Stimulated activated effector memory CD8-positive, alpha-beta T cell treated with anti-CD3 and anti-CD28 coated beads, Interleukin-12 subunit alpha, Interleukin-12 subunit beta, amount 100 ng/mL, for 72 hours (primary cell): Measurements from ENCODE around the gene BSND.

Source experiments
- ATAC-seq: fragments of 150-1000 bp; cut with Tn5 transposase; 2 replicates; pipeline ENCODE4 v1.10.0; 2021
- DNase-seq, 2 donors: peaks; one replicate each; pipeline ENCODE4 v3.0.0; 2021 to 2022; ENCODE audit warnings: low spot score in 2 of 2
- H3K27ac Mint-ChIP-seq: one replicate; pipeline ENCODE4 v1.8.0; 2022; ENCODE audit warnings: mild to moderate bottlenecking, mixed read lengths
- H3K36me3 Mint-ChIP-seq: one replicate; pipeline ENCODE4 v1.8.0; 2022; ENCODE audit warnings: mild to moderate bottlenecking, mixed read lengths
- H3K4me1 Mint-ChIP-seq: one replicate; pipeline ENCODE4 v1.8.0; 2022; ENCODE audit warnings: mixed read lengths
- H3K4me3 Mint-ChIP-seq: one replicate; pipeline ENCODE4 v1.8.0; 2022; ENCODE audit warnings: mild to moderate bottlenecking, mixed read lengths
- H3K9me3 Mint-ChIP-seq: one replicate; pipeline ENCODE4 v1.8.0; 2022; ENCODE audit warnings: mixed read lengths

The BSND gene

DNA sequence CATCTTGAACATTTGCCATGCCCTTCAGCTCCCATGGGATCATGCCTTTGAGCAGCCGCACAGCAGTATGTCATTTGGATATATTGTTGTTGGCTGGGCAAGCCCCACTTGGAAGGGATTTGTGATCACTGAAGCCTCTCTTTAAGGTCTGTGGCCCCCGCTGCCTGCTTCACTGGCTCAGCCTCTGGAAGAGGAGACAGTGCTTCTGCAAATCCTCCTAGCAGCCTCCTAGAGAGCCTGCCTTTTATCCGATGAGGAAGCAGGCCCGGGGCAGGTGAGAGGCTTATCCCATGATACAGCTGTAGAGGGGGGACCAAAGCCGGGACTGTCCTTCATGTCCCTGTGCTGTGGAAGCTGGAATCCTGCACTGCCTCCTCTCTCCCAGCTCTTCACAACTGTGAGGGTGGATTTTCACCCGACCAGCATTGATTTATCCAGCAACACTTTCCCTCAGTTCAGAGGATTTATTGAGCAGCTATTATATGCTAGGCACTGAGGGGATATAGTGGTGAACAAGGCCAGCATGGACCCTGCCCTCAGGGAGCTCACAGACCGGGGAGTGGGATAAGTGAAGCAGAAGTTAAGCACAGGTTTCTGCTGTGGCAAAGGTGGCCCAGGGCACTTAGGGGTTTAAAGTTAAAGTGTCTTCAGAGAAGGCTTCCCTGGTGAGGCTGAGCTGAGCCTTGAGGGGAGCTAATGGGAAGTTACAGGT, 14.4 kb upstream of the BSND start:
- ATAC-seq (no peak), DNase-seq (no peak)
- Mint-ChIP-seq H3K36me3 (no peaks in the 10 kb centered on the region), H3K4me1 (no peaks in the 10 kb centered on the region), H3K9me3 (no peaks in the 10 kb centered on the region), H3K4me3 (no peak overlapping the region), H3K27ac (no peak overlapping the region)

DNA sequence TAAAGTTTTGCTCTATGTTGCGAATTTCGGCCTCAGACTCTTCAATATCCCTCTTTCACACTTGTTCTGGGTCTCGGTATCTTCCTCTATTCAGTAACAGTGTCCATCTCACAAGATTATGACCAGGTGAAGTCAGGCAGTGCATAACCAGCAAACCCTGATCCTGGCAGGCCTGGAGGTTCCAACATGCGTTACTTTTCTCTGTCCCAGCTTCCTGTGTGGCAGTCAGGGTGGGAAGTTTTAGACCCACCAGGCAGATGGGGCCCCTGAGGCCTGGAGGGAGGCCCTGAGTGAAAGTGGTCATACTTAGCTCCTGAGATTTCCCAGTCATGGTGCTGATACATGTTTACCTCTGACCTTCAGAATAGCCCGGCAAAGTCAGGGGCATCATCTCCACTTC, 13.2 kb upstream of the BSND start:
- Mint-ChIP-seq H3K9me3 (no peaks in the 10 kb centered on the region), H3K36me3 (no peaks in the 10 kb centered on the region), H3K27ac (no peak overlapping the region), H3K4me3 (no peak overlapping the region), H3K4me1 (no peaks in the 10 kb centered on the region)
- ATAC-seq (no peak), DNase-seq (no peak)

DNA sequence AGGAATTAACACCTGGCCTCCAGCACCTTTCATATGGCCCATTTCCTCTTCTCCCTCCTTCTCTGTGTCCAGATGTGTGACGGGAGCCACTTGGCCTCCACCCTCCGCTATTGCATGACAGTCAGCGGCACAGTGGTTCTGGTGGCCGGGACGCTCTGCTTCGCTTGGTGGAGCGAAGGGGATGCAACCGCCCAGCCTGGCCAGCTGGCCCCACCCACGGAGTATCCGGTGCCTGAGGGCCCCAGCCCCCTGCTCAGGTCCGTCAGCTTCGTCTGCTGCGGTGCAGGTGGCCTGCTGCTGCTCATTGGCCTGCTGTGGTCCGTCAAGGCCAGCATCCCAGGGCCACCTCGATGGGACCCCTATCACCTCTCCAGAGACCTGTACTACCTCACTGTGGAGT, 12.7 kb upstream of the BSND start:
- H3K36me3 Mint-ChIP-seq, result no peaks in the 10 kb centered on the region
- DNase-seq (no peak), ATAC-seq (no peak)
- H3K4me3 Mint-ChIP-seq, result no peak overlapping the region
- no peaks in the 10 kb centered on the region for H3K9me3 Mint-ChIP-seq
- H3K27ac Mint-ChIP-seq, result no peak overlapping the region
- no peaks in the 10 kb centered on the region for H3K4me1 Mint-ChIP-seq

DNA sequence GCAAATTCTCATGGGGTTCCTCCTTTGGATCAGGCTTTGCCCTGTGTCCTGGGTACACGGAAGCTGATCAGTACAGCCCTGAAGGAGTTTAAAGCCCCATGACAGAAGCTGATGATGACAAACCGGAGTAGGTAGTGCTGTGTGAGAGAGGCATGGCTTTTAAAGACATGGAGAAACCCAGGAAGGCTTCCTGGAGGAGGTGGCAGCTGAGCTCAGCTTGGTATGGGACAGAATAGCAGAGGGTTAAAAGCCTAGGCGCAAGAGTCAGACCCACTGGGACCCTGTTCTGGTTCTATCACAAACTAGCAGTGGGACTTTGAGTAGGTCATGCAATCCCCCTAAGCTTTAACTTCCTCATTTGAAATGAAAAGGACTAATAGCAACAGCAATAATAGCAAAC, 12.2 kb upstream of the BSND start:
- Mint-ChIP-seq H3K4me3 (no peak overlapping the region), H3K9me3 (no peaks in the 10 kb centered on the region), H3K27ac (no peak overlapping the region), H3K36me3 (no peaks in the 10 kb centered on the region), H3K4me1 (no peaks in the 10 kb centered on the region)
- DNase-seq, result no peak
- no peak for ATAC-seq

DNA sequence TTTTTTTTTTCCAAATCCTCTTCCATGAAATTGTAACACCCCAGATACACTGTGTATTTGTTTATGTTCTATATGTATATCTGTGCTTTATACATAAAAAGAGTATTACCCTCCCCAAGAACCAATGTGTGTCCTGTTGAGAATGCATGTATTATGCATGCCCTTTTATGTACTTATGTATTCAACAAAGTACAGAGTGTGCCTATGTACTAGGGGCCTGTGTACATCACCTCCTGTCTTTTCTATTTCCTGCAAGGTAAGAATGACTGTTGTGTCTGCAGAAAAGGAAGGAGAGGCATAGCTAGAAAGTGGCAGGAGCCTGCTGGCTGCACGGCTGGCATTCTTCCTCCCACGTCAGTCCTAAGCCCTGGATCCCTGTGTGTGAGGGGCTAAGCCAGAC, 11.3 kb upstream of the BSND start:
- no peaks in the 10 kb centered on the region for H3K9me3 Mint-ChIP-seq
- H3K4me3 Mint-ChIP-seq, result no peak overlapping the region
- H3K36me3 Mint-ChIP-seq, result no peaks in the 10 kb centered on the region
- no peak for ATAC-seq
- H3K27ac Mint-ChIP-seq, result no peak overlapping the region
- no peak for DNase-seq
- H3K4me1 Mint-ChIP-seq, result no peaks in the 10 kb centered on the region

DNA sequence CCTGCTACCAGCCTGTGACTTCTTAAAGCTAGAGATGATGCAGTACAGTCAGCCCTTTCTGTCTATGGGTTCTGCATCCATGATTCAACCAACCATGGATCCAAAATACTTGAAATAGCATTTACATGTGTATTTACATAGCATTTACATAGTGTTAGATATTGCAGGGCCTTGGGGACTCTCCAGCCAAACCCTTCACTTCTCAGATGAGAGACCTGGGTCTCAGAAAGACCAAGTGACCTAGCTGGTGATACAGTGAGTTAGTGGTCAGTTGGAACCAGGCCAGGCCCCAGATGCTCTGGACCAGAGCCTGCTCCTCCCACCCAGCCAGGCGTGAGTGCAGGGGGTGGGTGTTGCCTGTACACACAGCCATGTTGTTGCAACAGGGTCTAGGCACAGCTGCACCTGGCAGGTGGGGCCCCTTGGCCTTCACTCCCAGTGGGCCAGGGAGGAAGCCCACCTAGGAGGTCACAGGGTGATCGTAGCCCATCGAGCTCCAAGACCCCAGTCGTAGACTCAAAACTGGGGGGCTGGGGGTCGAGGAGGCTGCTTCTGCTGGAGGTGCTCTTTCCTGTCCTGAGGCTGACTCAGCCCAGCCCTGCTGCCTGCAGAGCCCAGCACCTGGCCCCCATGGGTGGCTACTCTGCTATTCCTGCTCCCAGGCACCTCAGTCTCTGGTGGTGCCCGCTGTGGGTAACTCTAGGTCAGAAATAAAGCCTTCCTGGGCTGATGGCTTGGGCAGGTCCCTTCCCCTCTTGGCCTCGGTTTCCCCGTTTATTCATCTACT, 10.6 kb upstream of the BSND start:
- Mint-ChIP-seq H3K9me3 (no peaks in the 10 kb centered on the region), H3K4me3 (no peak overlapping the region), H3K27ac (no peak overlapping the region), H3K4me1 (no peaks in the 10 kb centered on the region), H3K36me3 (no peaks in the 10 kb centered on the region)
- ATAC-seq (no peak), DNase-seq (no peak)

DNA sequence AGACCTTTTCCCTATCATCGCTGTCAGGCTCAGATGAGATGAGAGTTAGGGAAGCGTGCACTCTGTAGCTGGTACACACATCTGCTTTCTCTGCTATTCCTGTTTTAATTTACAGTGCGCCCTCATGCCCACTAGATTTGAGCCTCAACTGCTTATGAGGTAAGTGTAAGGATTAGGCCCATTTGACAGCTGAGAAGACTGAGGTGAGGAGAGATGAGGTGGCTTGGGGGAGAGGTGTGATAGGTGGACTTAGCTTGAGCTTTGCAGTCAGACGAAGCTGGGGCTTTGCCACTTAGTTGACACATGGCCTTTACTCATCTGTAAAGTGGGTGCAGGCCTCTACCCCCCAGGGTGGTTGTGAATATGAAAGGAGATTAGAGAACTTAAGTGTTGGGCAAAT, 9.8 kb upstream of the BSND start:
- Mint-ChIP-seq H3K4me1 (no peaks in the 10 kb centered on the region), H3K27ac (no peak overlapping the region), H3K36me3 (no peaks in the 10 kb centered on the region), H3K4me3 (no peak overlapping the region), H3K9me3 (no peaks in the 10 kb centered on the region)
- ATAC-seq (no peak), DNase-seq (no peak)

DNA sequence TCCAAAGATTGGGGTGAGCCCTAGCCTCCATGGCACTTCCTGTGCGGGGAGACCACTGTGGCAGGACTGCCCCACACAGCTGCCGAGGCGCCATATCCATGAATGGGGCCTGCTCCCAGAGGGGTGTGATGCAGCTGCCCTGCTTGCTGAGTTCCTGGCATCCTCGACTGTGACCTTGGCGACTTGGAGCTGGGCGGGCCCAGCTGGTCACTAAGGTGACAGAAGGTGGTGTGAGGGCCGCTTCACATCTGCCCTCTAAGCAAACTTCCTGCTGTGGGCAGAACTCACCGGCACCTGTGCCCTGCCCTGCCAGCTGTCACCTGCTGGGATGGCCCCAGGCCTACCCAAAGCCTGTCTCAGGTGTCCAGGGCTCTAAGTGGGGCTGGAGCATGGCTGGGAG, 9.3 kb upstream of the BSND start:
- H3K9me3 Mint-ChIP-seq, result no peaks in the 10 kb centered on the region
- H3K36me3 Mint-ChIP-seq, result no peaks in the 10 kb centered on the region
- DNase-seq (no peak), ATAC-seq (peak; percentile 4)
- no peak overlapping the region for H3K4me3 Mint-ChIP-seq
- H3K4me1 Mint-ChIP-seq, result no peaks in the 10 kb centered on the region
- H3K27ac Mint-ChIP-seq, result no peak overlapping the region

DNA sequence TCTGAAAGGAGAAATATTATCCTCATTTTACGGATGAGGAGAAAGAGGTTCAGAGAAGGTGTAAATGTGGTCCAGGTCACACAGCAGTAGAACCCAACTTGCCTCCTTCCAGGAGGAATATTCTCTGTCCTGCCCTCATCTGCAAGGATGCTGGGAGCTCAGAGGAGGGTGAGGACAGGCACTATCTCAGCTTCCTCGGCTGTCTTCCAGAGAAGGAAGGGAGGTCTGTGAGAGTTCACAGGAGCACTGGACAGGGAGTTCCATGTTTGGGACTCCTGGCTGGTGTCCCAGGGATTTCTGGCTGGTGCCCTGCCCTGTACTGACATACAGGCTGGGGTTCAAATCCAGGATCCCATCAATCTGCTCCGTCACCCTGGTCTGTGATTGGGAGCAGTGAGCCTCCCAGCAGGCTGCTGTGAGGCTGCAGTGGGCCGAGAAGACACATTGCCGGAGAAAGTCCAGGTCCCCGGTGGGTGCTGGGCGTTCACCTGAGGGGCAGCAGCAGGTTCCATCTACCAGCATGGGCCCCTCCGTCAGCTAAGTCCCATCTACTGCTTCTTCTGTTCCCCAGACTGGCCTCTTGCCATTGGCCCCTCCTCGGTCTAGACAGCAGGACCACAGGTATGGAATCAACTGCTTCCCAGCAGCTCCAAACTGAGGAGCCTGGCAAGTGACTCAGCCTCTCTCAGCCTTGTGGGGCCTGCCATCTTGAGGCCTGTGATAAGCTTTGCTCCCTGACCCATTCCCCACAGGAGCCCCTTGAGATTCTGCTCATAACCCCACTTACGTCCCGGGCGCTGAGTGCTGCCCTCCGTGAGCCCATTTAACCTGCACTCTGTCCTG, 8.5 kb upstream of the BSND start:
- H3K9me3 Mint-ChIP-seq, result no peaks in the 10 kb centered on the region
- DNase-seq, result no peak
- H3K36me3 Mint-ChIP-seq, result no peaks in the 10 kb centered on the region
- H3K4me3 Mint-ChIP-seq, result no peak overlapping the region
- H3K4me1 Mint-ChIP-seq, result peaks cover 6% of the 10 kb centered on the region
- H3K27ac Mint-ChIP-seq, result no peak overlapping the region
- no peak for ATAC-seq

DNA sequence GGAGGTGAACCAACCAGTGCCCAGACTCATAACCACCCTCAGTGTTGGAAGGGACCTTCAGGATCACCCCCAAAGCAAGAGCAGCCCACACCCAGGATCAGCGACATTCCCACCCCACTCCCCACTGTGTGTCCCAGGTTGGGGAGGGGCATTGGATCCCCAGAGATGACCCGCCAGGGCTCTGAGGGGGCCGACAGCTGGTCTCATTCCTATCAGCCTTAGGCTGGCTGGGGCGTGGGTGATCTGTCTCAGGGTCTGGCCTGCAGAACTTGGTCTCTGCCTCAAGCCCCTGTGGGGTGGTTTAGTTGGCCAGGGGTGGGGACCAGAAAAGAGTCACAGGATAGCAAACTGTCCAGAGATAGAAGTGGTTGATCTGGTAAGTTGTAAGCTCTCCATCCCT, 7.8 kb upstream of the BSND start:
- no peak for DNase-seq
- H3K36me3 Mint-ChIP-seq, result no peaks in the 10 kb centered on the region
- H3K4me1 Mint-ChIP-seq, result peaks cover 14% of the 10 kb centered on the region
- ATAC-seq, result no peak
- no peaks in the 10 kb centered on the region for H3K9me3 Mint-ChIP-seq
- no peak overlapping the region for H3K27ac Mint-ChIP-seq
- no peak overlapping the region for H3K4me3 Mint-ChIP-seq

DNA sequence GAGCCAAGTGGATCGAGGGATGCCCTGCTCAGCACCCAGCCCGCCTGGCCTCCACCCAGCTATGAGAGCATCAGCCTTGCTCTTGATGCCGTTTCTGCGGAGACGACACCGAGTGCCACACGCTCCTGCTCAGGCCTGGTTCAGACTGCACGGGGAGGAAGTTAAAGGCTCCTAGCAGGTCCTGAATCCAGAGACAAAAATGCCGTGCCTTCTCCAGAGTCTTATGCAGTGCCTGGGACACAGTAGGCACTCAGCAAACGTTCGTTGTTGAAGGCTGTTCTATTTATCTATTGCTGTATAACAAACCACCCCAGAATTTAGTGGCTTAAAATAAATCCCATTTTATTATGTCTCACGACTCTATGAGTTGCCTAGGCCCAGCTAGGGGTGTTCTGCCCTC, 6.8 kb upstream of the BSND start:
- Mint-ChIP-seq H3K4me1 (peaks cover 23% of the 10 kb centered on the region), H3K9me3 (no peaks in the 10 kb centered on the region), H3K27ac (no peak overlapping the region), H3K36me3 (no peaks in the 10 kb centered on the region), H3K4me3 (no peak overlapping the region)
- no peak for ATAC-seq
- no peak for DNase-seq

DNA sequence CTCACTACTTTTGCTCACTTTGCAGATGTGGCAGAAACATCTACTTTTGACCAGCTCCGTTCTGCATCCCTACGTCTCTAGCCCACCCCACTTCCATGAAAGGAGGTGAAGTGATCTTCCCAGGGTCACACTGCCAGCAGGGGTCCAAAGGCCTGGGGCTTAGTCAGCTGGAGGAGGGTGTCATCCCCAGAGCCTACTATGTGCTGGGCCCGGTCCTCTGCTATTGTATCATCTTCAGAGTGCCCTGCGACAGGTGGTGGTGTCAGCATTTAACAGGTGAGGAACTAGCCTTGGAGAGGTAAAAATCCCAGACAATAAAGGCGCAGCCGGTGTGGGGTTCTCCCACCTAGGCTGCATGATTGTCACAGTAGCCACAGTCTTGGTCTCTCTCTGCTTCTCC, 5.6 kb upstream of the BSND start:
- Mint-ChIP-seq H3K9me3 (no peaks in the 10 kb centered on the region), H3K36me3 (no peaks in the 10 kb centered on the region), H3K4me3 (no peak overlapping the region), H3K27ac (no peak overlapping the region), H3K4me1 (peaks cover 28% of the 10 kb centered on the region)
- no peak for ATAC-seq
- DNase-seq, result no peak

DNA sequence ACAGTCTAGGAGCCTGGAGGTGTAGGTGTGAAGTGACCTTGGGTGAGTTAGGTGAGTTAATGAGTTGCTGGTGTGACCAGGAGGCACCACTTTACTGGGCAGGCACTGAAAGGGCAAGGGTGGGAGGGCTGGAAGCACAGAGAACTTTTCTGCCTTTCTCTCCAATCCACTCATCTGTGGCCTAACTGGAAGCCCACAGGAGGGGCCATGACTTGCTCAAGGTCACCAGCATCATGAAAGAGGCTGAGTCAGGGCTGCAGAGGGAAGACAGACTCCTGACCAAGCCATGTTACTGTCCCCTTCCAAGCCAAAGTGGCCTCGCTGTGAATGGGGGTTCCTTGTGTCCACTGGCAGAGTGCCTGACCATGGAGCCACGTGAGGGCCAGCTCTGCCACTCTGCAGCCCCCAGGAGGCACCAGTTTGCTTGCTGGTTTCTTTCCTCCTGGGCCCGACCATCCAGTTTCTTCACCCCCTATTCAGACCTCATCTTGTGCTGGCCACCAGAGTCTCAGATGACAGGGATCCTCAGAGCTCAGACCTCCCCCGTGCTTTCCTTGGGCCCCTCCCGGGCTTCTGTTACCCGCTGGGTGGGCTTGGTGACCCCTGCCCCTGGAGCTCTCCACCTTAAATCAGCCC, 4.3 kb upstream of the BSND start:
- DNase-seq, result no peak
- Mint-ChIP-seq H3K9me3 (no peaks in the 10 kb centered on the region), H3K27ac (peak overlapping the region; percentile 87), H3K36me3 (no peaks in the 10 kb centered on the region), H3K4me3 (no peak overlapping the region), H3K4me1 (peaks cover 28% of the 10 kb centered on the region)
- ATAC-seq, result no peak

DNA sequence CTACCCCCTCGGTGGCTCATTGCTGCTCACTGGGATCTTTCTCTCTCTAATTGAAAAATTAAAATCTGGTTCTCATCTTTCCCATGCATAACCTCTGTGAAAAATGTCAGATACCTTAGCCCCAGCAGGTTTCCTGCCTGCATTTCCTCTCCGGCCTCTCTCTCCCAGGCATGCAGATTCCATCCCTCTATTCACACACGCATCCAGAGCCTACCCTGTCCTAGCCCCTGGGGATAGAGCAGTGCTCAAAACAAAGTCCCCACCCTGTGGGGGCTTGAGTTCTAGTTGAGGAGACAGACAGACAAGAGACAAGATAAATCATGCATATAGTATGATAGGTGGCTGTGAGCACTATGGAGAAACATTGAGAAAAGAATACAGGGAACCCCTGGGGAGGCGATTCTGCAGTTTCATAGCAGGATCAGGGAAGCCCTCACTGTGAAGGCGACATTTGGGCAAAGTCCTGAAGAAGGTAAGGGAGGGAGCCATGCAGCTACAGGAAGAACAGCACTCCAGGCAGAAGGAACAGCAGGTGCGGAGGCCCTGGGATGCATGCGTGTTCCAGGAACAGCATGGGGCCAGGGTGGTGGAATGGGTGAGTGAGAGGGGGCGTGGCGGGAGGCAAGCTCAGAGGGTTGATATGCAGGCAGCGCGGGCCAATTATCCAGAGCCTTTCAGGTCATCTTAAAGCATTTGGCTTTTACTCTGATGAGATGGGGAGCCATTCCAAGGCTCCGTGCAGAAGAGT, 3.5 kb upstream of the BSND start:
- ATAC-seq (no peak), DNase-seq (no peak)
- Mint-ChIP-seq H3K36me3 (no peaks in the 10 kb centered on the region), H3K27ac (peak overlapping the region; percentile 30), H3K4me3 (peak overlapping the region; percentile 61), H3K4me1 (peaks cover 28% of the 10 kb centered on the region), H3K9me3 (no peaks in the 10 kb centered on the region)

DNA sequence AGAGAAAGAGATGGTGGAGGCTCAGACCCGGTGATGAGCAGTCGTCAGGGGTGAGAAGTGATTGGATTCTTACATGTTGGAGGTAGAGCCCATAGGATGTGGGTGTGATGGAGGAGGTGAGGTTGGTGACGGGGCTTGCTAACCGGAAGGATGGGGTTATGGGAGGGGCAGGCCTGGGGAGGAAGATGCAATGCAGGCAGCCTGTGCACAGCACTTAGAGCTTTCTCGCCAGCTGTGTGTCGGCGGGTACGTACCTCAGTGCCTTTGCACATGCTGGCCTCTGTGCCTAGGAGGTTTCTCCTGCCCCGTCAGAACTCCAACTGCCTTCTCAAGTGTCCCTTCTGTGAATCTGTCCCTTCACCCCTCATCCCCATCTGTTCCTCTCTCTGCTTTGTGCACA, 2.9 kb upstream of the BSND start:
- Mint-ChIP-seq H3K4me1 (peaks cover 28% of the 10 kb centered on the region), H3K9me3 (no peaks in the 10 kb centered on the region), H3K36me3 (no peaks in the 10 kb centered on the region), H3K4me3 (peak overlapping the region; percentile 61), H3K27ac (peak overlapping the region; percentile 30)
- peak; percentile 87 for ATAC-seq
- peak in 1 of 2 donors; percentile 66 for DNase-seq
